ELR (cell line): Measurements from ENCODE around the gene RESP18.

ENCODE experiments used
- DNase-seq: peaks from one replicate; pipeline ENCODE4 v3.0.0-alpha.2; 2015; ENCODE audit warnings: low read depth

RESP18 gene

GRCh38 chr2:219332542-219332941 is at the start of gene RESP18:
TSS of gene RESP18 (minus strand) at chr2:219332744.
- no peak for DNase-seq

- no peak for DNase-seq
Measured at GRCh38 chr2:219381448-219381847, 48.9 kb upstream of the RESP18 start.

- DNase-seq = no peak
Measured at GRCh38 chr2:219380926-219381325, 48.4 kb upstream of the RESP18 start.

- no peak for DNase-seq
Measured at GRCh38 chr2:219378163-219378851, 45.8 kb upstream of the RESP18 start.

- DNase-seq = no peak
Measured at GRCh38 chr2:219369447-219369861, 36.9 kb upstream of the RESP18 start.

- DNase-seq = peak; percentile 41
Measured at GRCh38 chr2:219368690-219369191, 36.2 kb upstream of the RESP18 start.

- peak; percentile 85 for DNase-seq
Measured at GRCh38 chr2:219362524-219363164, 30.1 kb upstream of the RESP18 start.

GRCh38 chr2:219362072-219362471 is 29.5 kb upstream of the RESP18 start:
- no peak for DNase-seq

GRCh38 chr2:219358170-219359075 is 25.9 kb upstream of the RESP18 start:
- no peak for DNase-seq

- no peak for DNase-seq
Measured at GRCh38 chr2:219356834-219357233, 24.3 kb upstream of the RESP18 start.

GRCh38 chr2:219354582-219354981 is 22.0 kb upstream of the RESP18 start:
- no peak for DNase-seq

- DNase-seq = no peak
Measured at GRCh38 chr2:219353129-219353528, 20.6 kb upstream of the RESP18 start.

GRCh38 chr2:219352448-219353023 is 20.0 kb upstream of the RESP18 start:
- DNase-seq = peak; percentile 73

- DNase-seq = peak; percentile 26
Measured at GRCh38 chr2:219350710-219351221, 18.2 kb upstream of the RESP18 start.

GRCh38 chr2:219350215-219350614 is 17.7 kb upstream of the RESP18 start:
- DNase-seq = no peak

- peak; percentile 8 for DNase-seq
Measured at GRCh38 chr2:219344751-219345430, 12.3 kb upstream of the RESP18 start.

GRCh38 chr2:219335373-219335786 is 2.8 kb upstream of the RESP18 start:
- DNase-seq = no peak

- DNase-seq = no peak
Measured at GRCh38 chr2:219334076-219334475, 1.5 kb upstream of the RESP18 start.

- DNase-seq = peak; percentile 30
Measured at GRCh38 chr2:219331560-219332213, 857 bp downstream of the RESP18 start.

GRCh38 chr2:219327719-219328118 is 4.8 kb downstream of the RESP18 start:
- no peak for DNase-seq
